Measurements from ENCODE around the gene ABCA13.

The ABCA13 gene

DNA sequence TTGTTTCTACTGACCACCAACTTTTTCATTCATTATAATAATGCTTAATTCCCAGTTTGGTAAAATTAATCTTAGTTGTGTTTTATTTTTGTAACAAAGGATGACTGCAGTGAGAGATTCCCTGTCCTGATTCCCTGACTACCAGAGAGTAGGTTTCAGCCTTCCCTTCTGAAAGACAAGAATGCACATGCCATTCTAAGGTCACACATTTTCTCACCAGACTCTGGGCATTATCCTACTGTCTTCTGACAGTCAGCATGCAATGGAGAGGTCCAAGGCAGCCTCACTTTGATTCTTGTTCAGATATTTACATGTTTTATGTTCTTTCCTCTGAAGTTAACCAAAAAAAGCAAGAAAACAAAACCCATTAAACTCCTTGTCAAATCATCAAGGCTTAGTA is 380.4 kb downstream of the ABCA13 start:
- DNase-seq = no peak

GRCh38 chr7:48563334-48563733 is 392.1 kb downstream of the ABCA13 start:
- no peak for DNase-seq

DNA sequence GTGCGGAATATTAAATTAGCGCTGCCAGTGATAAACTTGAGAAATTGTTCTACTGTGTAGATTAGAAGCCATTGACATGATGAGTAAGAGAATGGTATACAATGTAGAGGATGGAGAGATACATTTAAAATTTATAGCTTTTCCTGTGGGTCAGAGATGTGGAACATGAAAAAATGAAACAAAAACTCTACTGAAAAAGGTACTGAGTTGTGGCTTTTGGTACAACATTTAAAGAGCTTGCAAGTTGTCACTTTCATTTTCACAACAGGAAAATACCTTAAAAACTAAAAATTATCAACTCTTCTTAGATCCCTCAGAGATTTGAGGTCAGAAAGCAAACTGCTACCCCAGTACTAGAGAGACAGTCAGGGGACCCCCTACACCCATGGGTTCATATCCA is 404.3 kb downstream of the ABCA13 start:
- DNase-seq = no peak

- no peak for DNase-seq
These were observed 416.2 kb downstream of the ABCA13 start for GRCh38 chr7:48587475-48587874.

- DNase-seq = no peak
These were observed 423.1 kb downstream of the ABCA13 start for GRCh38 chr7:48594349-48594748.

DNA sequence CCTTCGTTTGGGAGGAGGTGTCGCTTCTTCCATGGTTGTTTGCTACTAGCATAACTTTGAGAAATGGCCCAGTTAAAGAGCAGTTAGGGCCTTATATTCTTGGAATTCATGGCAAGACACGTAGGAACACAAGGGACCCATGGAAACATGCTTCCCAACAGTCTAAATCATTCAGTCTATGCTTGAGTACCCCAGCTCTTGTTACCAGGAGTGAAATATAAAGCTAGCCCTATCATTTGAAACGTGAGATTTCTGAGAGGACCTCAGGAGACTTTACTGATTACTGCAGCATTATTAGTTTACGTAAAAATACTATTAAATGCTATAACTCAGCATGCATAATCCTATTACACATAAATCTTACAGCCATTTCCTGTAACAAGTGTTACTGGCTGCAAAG is 424.5 kb downstream of the ABCA13 start:
- DNase-seq = no peak

GRCh38 chr7:48610705-48611104 is 439.4 kb downstream of the ABCA13 start:
- no peak for DNase-seq

- DNase-seq = no peak
These were observed 440.7 kb downstream of the ABCA13 start for GRCh38 chr7:48611993-48612392.

GRCh38 chr7:48617508-48617907 is 446.2 kb downstream of the ABCA13 start:
- DNase-seq = no peak

GRCh38 chr7:48617993-48618392 is 446.7 kb downstream of the ABCA13 start:
- no peak for DNase-seq

DNA sequence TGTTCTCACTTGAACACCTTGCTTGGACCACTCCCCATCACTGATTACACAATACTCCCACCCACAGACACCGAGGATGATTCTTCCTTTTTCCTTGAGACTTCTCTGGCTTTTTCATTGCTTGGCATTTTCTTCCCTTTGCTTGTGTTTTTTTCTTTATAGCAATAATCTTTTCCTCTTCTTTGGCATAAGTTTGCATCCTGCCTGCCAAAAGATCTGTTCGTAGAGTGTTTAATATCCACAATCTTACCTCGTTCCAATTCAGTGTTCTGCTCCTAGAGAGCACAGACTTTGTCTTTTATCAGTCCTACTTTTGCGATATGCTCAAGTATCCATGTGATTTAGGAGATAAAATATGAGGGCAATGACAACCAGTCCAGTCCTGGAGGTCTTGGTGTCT is 449.8 kb downstream of the ABCA13 start:
- no peak for DNase-seq

DNA sequence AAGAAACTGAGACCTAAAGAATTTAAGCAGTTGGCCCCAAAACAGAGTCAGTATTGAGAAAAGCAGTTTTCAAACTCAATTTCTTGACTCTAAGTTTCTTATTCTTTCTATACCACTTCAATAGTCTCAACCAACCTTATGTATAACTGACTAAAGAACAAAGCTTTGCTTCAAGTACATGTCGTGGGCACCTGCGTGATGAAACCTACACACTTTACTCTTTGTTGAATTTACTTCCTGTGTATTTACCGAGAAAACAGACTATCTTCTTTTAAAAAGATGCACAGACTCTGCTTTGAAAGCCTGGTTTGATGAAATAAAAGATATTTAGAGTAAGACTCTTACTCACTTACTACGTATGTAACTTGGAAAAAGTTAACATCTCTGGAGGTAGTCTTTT is 455.9 kb downstream of the ABCA13 start:
- DNase-seq = no peak

GRCh38 chr7:48628793-48629349 is 457.6 kb downstream of the ABCA13 start:
- no peak for DNase-seq

DNA sequence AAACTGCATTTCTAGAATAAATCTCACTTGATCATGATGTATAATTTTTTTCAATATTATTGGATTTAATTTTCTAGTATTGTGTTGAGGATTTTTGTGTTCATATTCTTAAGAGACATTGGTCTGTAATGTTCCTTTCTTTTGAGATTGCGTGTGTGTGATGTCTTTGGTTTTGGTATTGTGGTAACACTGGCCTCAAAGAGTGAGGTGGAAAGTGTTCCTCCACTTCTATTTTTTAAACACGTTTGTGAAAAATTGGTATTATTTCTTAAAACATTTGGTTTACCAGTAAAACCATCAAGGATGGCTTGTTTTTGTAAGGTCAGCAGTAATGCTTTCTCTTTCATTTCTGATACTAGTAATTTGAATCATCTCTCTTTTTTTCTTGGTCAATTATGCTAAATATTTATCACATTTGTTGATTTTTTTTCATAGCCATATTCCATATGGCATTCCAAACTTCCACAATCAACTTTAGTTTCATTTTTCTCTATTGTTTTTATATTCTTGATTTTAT is 462.9 kb downstream of the ABCA13 start:
- DNase-seq = no peak

DNA sequence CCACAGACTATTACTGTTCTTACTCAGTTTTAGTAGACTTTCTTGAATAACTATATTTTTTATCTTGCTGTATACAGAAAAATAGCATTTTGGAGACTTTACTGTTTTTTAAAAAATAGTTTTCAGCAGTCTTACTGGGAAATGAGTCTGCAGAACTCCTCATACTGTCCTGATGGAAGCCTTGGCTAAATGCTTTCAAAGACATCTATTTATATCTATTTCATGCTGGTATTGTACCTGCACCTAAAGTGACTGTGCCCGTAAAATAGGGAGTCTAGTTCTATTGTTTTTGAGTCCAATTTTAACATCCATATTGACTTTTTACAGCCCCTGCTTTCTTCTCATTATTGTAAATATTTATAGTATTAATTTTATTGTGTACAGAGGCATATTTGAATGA is 464.5 kb downstream of the ABCA13 start:
- DNase-seq = no peak

GRCh38 chr7:48636391-48637015 is 465.2 kb downstream of the ABCA13 start:
- DNase-seq = no peak

- DNase-seq = no peak
These were observed 466.1 kb downstream of the ABCA13 start for GRCh38 chr7:48637382-48637781.

DNA sequence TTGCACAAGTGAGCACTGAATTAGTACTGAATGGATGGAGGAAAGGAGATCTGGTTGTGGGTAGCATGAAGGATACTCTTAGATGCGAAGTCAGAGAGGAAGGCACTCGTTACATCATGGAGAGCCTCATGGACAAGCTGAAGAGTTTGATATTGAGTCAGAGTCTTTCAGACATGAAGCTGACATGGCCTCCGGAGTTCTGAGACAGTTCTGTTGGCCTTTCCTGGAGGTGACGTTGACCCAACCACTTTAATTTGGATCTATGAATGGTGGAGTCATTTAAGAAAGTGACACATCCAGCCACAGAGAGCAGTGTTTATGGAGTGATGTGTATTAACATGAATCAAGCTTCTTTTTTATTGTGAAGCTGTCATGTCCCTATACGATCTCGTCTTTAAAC is 466.8 kb downstream of the ABCA13 start:
- no peak for DNase-seq

- DNase-seq = no peak
These were observed 472.3 kb downstream of the ABCA13 start for GRCh38 chr7:48643431-48644013.

GRCh38 chr7:48658138-48658537 is 486.9 kb downstream of the ABCA13 start:
- no peak for DNase-seq

DNA sequence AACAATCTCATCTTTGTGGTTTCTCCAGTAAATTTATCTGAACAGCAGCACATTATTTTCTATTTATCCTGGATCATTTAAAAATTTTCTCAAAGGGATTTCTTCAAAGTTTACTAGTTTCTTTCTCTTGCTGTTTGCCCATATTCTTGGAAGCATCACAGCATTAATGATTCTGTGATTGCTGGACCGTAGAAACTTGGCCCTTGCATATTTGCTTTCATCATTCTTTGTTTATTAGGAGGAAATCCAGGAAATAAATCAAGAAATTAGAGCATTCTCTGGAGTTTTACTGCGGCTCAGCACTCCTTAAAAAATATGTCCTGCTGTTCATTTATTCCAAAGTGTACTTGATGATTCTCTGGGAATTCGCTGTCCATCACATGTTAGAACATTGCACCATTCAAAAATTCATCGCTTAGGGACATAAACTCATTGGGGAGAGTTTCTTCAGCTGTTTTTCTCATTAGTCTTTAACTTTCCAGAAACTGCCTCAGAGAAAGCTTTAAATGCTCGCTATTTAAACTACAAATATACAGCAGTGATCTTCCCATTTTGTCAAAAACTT is 489.1 kb downstream of the ABCA13 start:
- DNase-seq = no peak

DNA sequence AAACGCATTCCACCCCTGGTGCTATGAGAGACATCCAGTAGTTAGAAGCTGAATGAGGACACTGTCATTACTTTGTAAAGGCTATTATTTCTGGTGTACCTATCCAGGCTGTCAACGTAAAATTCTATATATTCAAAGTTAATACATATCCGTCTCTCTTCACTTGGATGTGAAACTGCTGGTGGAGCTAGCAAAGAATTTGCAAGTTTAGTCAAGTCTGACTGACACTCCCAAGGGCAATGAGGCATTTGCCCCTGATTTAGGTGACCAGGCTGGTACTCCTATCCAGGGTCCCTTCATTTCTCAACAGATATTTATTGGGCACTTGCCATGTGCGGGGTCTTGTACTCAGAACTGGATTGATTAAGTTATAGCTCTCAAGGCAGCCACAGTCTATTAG is 493.0 kb downstream of the ABCA13 start:
- DNase-seq = no peak

- no peak for DNase-seq
These were observed 494.3 kb downstream of the ABCA13 start for GRCh38 chr7:48665353-48666135.

- DNase-seq = no peak
These were observed 496.1 kb downstream of the ABCA13 start for GRCh38 chr7:48667407-48667806.

All from NK-92 treated with Interleukin-12 subunit alpha and Interleukin-12 subunit beta, amount 100 ng/mL, for 24 hours (cell line).